Ishikawa (cell line): Measurements from ENCODE around the gene BLOC1S2.

Experiments used
- CREB1 ChIP-seq: IDR thresholded peaks from 2 replicates; pipeline ENCODE4 v1.6.1; 2012; ENCODE audit warnings: low read depth
- FOXM1 ChIP-seq: IDR thresholded peaks from 2 replicates; pipeline ENCODE4 v1.6.1; 2012; ENCODE audit warnings: low read depth, borderline replicate concordance
- MAX ChIP-seq: IDR thresholded peaks from 2 replicates; pipeline ENCODE4 v1.6.1; 2012
- NFIC ChIP-seq: IDR thresholded peaks from 2 replicates; pipeline ENCODE4 v1.6.1; 2012
- RAD21 ChIP-seq: IDR thresholded peaks from 2 replicates; pipeline ENCODE4 v1.6.1; 2012; ENCODE audit warnings: low read depth
- TAF1 ChIP-seq: IDR thresholded peaks from 2 replicates; pipeline ENCODE4 v1.6.1; 2012; ENCODE audit warnings: low read depth, mild to moderate bottlenecking
- TCF12 ChIP-seq: IDR thresholded peaks from 2 replicates; pipeline ENCODE4 v1.6.1; 2012; ENCODE audit warnings: low read depth
- TEAD4 ChIP-seq: IDR thresholded peaks from 2 replicates; pipeline ENCODE4 v1.6.1; 2012
- YY1 ChIP-seq: IDR thresholded peaks from 2 replicates; pipeline ENCODE4 v1.6.1; 2012; ENCODE audit warnings: low read depth
- ZBTB7A ChIP-seq: IDR thresholded peaks from 2 replicates; pipeline ENCODE4 v1.6.1; 2012; ENCODE audit warnings: low read depth
- TF ChIP-seq, protein P1 (sequence below): IDR thresholded peaks from 2 replicates; pipeline ENCODE4 v1.6.1; 2012; ENCODE audit warnings: low read depth, mild to moderate bottlenecking
- TF ChIP-seq, protein P2 (sequence below): IDR thresholded peaks from 2 replicates; pipeline ENCODE4 v1.6.1; 2012

Gene BLOC1S2

GRCh38 chr10:100229819-100230422, 56.6 kb downstream of the BLOC1S2 start:
- TF ChIP-seq, protein P1, sequence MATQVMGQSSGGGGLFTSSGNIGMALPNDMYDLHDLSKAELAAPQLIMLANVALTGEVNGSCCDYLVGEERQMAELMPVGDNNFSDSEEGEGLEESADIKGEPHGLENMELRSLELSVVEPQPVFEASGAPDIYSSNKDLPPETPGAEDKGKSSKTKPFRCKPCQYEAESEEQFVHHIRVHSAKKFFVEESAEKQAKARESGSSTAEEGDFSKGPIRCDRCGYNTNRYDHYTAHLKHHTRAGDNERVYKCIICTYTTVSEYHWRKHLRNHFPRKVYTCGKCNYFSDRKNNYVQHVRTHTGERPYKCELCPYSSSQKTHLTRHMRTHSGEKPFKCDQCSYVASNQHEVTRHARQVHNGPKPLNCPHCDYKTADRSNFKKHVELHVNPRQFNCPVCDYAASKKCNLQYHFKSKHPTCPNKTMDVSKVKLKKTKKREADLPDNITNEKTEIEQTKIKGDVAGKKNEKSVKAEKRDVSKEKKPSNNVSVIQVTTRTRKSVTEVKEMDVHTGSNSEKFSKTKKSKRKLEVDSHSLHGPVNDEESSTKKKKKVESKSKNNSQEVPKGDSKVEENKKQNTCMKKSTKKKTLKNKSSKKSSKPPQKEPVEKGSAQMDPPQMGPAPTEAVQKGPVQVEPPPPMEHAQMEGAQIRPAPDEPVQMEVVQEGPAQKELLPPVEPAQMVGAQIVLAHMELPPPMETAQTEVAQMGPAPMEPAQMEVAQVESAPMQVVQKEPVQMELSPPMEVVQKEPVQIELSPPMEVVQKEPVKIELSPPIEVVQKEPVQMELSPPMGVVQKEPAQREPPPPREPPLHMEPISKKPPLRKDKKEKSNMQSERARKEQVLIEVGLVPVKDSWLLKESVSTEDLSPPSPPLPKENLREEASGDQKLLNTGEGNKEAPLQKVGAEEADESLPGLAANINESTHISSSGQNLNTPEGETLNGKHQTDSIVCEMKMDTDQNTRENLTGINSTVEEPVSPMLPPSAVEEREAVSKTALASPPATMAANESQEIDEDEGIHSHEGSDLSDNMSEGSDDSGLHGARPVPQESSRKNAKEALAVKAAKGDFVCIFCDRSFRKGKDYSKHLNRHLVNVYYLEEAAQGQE: no peak
- TF ChIP-seq NFIC (no peak), CREB1 (no peak), FOXM1 (no peak; the same call in 1 of the 2 replicates), RAD21 (no peak), TCF12 (no peak), ZBTB7A (no peak), MAX (no peak)

- TF ChIP-seq MAX: no peak
- no peak for TF ChIP-seq TEAD4
- no peak for TF ChIP-seq YY1
- no peak for TF ChIP-seq TAF1
- no peak for TF ChIP-seq RAD21
- TF ChIP-seq, protein P2, sequence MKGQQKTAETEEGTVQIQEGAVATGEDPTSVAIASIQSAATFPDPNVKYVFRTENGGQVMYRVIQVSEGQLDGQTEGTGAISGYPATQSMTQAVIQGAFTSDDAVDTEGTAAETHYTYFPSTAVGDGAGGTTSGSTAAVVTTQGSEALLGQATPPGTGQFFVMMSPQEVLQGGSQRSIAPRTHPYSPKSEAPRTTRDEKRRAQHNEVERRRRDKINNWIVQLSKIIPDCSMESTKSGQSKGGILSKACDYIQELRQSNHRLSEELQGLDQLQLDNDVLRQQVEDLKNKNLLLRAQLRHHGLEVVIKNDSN: no peak
- no peak for TF ChIP-seq CREB1
Measured at GRCh38 chr10:100223879-100224278, 62.6 kb downstream of the BLOC1S2 start.
